ENCODE data around the gene ADA. TPM values are rescaled to one million over a fixed set of nuclear protein-coding genes. Genes with fewer than 3 reads are reported as not detected.

Gene ADA
- total and polyA plus RNA-seq, 2 of the 13 experiments (the other 11 are each of a cell fraction or from before 2014, with no cell fraction given): 2.5 to 11.3 TPM

GRCh38 chr20:44615169-44615791 lies 36.2 kb downstream of the ADA start (continued):
- TF ChIP-seq, protein P1, sequence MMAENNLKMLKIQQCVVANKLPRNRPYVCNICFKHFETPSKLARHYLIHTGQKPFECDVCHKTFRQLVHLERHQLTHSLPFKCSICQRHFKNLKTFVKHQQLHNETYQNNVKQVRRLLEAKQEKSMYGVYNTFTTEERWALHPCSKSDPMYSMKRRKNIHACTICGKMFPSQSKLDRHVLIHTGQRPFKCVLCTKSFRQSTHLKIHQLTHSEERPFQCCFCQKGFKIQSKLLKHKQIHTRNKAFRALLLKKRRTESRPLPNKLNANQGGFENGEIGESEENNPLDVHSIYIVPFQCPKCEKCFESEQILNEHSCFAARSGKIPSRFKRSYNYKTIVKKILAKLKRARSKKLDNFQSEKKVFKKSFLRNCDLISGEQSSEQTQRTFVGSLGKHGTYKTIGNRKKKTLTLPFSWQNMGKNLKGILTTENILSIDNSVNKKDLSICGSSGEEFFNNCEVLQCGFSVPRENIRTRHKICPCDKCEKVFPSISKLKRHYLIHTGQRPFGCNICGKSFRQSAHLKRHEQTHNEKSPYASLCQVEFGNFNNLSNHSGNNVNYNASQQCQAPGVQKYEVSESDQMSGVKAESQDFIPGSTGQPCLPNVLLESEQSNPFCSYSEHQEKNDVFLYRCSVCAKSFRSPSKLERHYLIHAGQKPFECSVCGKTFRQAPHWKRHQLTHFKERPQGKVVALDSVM (CRISPR knock-in tag; IDR thresholded peaks at IDR 0.05): no peak
- TF ChIP-seq ZFP62 (CRISPR knock-in tag; IDR thresholded peaks at IDR 0.05) (no peak), IKZF5 (CRISPR knock-in tag; IDR thresholded peaks at IDR 0.05) (no peak)

DNA sequence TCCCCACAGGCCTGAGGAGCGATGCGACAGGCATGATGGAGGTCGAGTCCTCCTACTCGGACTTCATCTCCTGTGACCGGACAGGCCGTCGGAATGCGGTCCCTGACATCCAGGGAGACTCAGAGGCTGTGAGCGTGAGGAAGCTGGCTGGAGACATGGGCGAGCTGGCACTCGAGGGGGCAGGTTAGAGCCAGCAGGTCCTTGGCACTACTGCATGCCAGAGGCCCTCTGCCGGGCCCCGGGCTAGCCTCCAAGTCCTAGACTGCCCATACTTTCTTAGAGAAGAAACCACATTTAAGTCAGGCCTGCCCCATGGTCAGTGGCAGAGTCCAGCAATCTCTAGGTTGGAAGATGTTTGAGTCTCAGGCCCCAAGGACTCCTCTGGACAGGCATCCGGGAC lies 37.0 kb downstream of the ADA start:
- POLR2A ChIA-PET: no interaction called here
- intact Hi-C loops (cut with micrococcal nuclease; ENCODE audit: unreplicated experiment): loop anchor here (5.0 kb wide), 1 partner anchor 92 kb away; the partner anchor contains the start of gene SERINC3
- Histone ChIP-seq H2AFZ (ENCODE audit: low read length) (no peak overlapping the region), H3K9ac (ENCODE audit: insufficient read depth, low read depth, low read length) (no peak overlapping the region), H3K27ac (ENCODE audit: extremely low read length, insufficient read depth, low read length) (no peak overlapping the region), H3K4me1 (ENCODE audit: insufficient read depth, low read length) (peaks cover 5% of the 10 kb centered on the region), H3K79me2 (ENCODE audit: insufficient read depth, low read length) (no peaks in the 10 kb centered on the region), H3K36me3 (replicated peaks in 1 of 2; ENCODE audit: control insufficient read depth in 1 of 2, insufficient read depth in 2 of 2, low read length in 2 of 2) (peaks cover 10 to 22% of the 10 kb centered on the region in 2 experiments), H3K9me3 (ENCODE audit: low read length) (no peaks in the 10 kb centered on the region), H3K27me3 (ENCODE audit: control insufficient read depth in 1 of 2, insufficient read depth in 2 of 2, low read length in 2 of 2) (no peaks in the 10 kb centered on the region; a peak in 1 of 5 replicates), H3K4me2 (ENCODE audit: low read depth, low read length) (no peak overlapping the region), H3K4me3 (replicated peaks in 1 of 3; ENCODE audit: insufficient read depth in 1 of 3, low read depth in 2 of 3, low read length in 3 of 3) (no peak overlapping the region), H4K20me1 (ENCODE audit: insufficient read depth, low read length) (no peaks in the 10 kb centered on the region)
- ATAC-seq (no peak), DNase-seq (ENCODE audit: low spot score) (no peak), FAIRE-seq (no peak)
- BruUV-seq (replicated peaks): no TSS peak
- in situ Hi-C loops (cut with HindIII; ENCODE audit: extremely low pct_ligation_motif_present, low pct_unique_long_range_greater_than_20kb): loop anchor here (5.0 kb wide), 1 partner anchor 397 kb away; no protein-coding TSS in a partner anchor
- TF ChIP-seq ZNF660 (CRISPR knock-in tag; IDR thresholded peaks at IDR 0.05; ENCODE audit: borderline replicate concordance, low read depth) (no peak), SAP130 (CRISPR knock-in tag; IDR thresholded peaks at IDR 0.05; ENCODE audit: low read depth) (no peak), ZKSCAN5 (CRISPR knock-in tag; IDR thresholded peaks at IDR 0.05) (no peak), ZNF333 (CRISPR knock-in tag; IDR thresholded peaks at IDR 0.05; ENCODE audit: borderline replicate concordance) (no peak), SATB2 (CRISPR knock-in tag; IDR thresholded peaks at IDR 0.05) (no peak), ZFX (CRISPR knock-in tag; IDR thresholded peaks at IDR 0.05; ENCODE audit: low read depth) (no peak), ZBTB7B (CRISPR knock-in tag; IDR thresholded peaks at IDR 0.05) (no peak), SRSF9 (IDR thresholded peaks at IDR 0.05; ENCODE audit: borderline replicate concordance, insufficient read depth, low read depth, low read length, poor library complexity, severe bottlenecking) (no peak), MZF1 (CRISPR knock-in tag; IDR thresholded peaks at IDR 0.05; ENCODE audit: borderline replicate concordance) (no peak)
- WGBS (ENCODE audit: low lambda C conversion rate): 92% methylated on average over 14 of the region's 14 CpGs
- CTCF ChIA-PET (ENCODE audit: low intra/inter-chr PET ratio, low total read pairs): no interaction called here

Data from HepG2 (cell line).